GM19395 (cell line): ENCODE measurements around the gene CD7.

Experiments used
- ATAC-seq: cut with Tn5 transposase; IDR thresholded peaks from one replicate; pipeline ENCODE4 v1.9.1; 2021; ENCODE audit warnings: mild to moderate bottlenecking, moderate library complexity; ENCODE audit not compliant: unreplicated experiment

CD7 gene

DNA sequence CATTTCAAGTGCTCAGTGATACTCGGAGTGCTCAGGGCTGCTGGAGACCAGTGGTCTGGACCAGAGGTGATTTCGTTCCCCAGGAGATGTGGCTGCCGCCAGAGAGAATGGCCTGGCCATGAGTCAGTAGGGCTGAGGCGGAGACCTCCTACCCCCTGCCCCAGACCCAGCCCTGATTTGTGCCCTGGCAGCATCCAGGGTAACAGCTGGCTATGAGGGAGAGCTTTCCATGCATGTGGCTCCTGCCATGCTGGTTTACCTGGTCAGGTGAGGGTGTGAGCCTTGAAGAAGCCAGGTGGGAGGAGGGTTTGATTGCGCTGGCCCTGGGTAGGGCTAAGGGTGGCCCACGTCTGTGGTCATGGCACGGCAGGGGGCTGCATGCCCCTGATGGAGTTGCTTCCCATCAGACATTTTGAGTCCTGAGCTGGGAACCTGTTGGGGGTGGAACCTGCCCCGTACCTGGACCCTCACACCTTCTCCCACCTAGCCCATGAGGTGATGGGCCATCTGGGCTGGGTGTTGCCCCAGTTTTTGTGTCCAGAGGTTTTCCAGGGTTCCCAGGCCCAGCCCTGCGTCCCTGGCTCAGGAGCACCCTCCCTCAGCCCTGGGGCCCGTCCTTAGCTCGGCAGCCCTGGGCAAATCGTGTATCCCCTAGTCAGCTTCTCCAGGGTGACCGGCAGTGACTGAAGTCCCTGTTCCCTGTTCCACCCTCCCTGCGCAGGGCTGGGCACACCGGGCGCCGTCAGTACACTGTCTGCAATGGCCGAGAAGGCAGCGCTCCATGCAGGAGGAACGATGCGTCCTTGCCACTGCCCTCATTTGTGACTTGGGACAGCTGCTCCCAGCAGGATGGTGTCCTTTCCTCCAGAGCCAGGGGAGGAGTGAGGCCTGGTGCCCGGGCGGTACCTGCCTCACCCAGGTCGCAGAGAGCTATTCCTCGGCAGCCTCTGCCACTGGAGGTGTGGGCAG is 34.9 kb downstream of the CD7 start:
- ATAC-seq = no peak

DNA sequence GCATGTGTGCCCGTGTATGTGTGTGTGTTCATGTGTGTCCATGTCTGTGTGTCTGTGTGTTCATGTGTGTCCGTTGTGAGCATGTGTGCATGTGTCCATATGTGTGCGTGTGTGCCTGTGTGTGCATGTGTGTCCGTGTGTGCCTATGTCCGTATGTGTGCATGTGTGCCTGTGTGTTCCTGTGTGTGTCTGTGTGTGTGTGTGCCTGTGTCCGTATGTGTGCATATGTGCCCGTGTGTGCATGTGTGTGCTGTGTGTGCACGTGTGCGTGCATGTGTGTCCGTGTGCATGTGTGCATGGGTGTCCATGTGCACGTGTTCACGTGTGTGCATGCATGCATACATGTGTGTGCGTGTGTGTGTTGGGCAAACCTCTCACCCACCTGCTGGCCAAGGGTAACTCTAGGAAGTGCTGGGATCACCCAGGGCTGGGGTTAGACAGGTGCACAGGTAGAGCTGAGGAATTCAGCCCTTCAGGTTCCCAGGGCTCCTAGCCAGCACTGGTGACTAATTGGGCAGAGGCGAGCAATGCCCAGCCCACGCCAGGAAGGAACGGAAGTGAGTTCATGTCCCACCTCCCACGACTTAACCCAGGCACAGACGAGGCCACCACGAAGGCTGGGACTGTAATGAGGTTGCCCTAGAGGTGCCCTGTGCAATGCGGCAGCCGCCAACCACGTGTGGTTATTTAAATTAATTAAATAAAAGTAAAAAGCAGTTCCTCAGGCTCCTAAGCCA is 35.7 kb downstream of the CD7 start:
- no peak for ATAC-seq

DNA sequence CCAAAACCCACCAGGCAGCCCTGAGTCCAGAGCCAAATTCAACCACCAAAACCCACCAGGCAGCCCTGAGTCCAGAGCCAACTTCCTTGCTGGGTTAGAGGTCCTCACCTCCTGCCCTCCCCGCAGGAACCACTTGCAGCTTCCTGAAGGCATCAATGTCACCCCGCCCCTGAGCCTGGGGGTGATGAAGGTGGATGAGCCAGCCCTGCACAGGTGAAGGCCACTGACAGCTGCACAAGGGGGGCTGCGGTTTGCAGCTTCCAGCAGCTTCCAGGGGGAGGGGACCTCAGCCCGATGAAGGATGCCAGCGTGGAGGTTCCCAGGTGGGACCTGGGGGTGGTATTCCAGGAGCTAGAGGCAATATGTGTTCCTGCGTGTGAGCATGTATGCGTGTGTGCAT is 36.3 kb downstream of the CD7 start:
- no peak for ATAC-seq

DNA sequence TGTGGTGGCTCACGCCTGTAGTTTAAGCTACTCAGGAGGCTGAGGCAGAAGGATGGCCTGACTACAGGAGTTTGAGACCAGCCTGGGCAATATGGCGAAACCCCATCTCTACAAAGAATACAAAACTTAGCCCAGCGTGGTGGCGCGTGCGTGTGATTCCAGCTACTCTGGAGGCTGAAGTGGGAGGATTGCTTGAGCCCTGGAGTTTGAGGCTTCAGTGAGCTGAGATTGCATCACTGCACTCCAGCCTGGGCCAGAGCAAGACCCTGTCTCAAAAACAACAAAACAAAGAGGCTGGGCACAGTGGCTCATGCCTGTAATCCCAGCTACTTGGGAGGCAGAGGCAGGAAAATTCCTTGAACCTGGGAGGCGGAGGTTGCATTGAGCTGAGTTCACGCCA is 36.9 kb downstream of the CD7 start:
- no peak for ATAC-seq

DNA sequence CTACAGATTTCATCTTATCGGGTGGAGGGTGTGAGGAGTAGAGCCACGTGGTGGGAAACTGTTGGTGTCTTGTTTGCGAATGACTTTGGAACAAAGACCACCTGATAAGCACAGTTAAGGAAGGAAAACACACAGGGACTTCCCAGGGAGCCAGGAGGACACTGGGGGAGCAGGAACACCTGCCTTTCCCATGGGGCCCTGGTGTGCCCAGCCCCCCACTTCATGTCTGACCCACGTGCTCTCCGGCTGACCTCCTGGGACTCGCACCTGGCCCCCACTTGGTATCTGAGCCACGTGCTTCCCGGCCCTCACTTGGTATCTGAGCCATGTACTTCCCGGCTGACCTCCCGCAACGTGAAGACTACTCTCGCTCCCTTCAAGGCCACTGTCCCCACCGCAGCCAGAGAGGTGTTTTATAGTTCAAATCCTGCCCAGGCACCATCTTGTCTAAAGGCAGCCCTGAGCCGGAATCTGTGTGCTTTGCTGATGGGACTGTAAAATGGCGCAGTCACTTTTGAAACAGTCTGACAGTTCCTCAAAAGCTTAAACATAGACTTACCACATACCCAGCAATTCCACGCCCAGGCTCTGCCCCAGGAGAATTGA is 38.5 kb downstream of the CD7 start:
- ATAC-seq = no peak

DNA sequence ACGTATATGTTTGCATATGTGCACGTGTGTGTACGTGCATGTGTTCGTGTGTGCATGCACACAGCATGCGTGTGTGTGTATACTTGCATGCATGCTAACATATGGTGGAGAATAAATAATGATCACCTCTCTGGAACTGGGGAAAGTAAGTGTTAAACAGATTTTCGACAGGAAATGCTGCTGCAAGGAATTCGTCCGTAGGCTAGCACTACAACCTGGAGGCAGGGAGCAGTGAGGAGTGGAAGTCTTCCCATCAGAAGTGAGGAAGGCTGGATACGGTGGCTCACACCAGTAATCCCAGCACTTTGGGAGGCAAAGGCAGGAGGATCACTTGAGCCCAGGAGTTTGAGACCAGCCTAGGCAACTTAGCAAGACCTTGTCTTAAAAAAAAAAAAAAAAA is 39.1 kb downstream of the CD7 start:
- no peak for ATAC-seq

DNA sequence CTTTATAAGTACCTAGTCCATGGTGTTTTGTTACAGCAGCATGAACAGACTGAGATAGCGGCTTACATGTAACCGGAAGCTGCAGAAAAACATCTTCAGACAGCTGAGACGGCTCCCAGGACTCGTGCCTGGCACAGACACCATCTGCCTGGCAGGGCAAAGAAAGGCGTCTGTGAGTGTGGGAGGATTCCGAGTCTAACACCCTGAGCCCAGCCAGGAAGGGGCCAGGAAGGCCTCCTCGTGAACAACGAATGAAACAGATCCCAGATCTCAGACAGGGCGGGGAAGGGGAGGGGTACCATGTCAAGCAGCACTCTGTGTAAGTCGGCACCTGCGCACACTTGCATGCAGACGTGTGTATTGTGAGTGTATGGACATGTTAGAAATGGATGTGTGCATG is 39.6 kb downstream of the CD7 start:
- ATAC-seq = no peak

DNA sequence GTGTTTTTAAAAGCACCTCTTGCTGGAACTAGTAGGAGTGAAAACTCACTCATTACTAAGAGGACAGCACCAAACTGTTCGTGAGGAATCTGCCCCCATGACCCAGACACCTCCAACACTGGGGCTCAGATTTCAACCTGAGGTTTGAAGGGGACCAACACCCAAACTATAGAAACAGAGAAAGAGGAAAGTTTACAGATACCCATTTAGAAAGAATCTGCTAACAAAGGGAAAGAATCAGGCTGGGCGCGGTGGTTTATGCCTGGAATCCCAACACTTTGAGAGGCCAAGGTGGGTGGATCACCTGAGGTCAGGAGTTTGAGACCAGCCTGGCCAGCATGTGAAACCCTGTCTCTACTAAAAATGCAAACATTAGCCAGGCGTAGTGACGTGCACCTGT is 40.5 kb downstream of the CD7 start:
- ATAC-seq = no peak

DNA sequence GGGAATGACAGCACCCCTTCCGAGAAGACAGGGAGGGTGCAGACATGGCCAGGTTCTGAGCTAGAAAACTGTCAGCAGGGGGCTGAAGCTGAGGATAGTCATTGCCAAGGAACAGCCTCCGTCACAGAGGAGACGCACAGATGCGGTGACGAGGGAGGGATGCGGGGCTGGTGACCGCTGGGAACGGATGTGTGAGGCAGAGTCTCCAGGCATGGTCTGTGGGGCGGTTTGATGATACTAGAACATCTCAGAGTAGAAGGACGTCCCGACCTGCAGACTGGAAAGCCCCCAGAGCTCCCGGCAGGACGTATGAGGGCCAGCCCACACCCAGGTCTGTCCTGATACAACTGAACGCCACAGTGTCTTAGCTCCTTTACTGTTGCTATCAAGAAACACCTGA is 42.1 kb downstream of the CD7 start:
- no peak for ATAC-seq

DNA sequence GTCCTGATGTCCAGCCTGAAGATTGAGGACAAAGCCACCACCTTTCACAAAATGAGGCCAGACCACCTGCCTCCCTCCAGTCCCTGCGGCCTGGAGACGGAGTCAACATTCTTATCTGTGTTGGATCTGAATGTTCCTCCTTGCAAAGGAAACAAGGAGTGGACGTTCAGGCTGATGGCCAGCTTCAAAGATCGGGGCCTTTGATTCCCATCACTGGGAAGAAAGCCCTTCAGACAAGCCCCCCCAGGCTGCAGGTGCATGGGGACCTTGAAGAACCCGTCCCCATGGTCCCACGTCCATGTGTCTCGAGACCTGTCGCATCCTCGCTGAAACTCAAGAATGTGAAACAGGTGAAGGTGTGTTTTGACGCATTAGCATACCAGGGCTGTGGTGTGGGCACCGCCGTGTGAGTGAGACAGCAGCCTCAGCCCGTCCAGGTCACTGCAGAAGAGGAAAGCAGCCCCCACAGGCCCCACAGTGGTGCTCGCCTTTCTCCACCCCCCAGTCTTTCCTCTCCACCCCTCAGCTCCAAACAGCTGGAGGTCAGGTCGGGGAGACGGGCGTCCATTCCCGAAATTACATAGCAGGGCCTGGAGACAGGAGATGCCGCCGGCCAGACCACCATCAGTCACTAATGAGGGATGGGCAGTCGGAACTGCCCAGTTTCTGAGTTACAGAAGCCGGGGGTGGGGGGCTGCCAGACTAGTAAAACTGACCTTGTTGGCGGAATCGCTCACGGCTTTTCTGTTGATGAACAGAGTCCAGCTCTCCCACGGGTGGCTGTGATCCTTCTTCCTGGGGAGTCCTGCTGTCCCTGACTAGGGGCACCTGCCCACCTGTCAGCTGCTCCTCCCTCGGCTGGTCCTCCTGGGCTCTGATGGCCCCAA is 43.0 kb downstream of the CD7 start:
- no peak for ATAC-seq

DNA sequence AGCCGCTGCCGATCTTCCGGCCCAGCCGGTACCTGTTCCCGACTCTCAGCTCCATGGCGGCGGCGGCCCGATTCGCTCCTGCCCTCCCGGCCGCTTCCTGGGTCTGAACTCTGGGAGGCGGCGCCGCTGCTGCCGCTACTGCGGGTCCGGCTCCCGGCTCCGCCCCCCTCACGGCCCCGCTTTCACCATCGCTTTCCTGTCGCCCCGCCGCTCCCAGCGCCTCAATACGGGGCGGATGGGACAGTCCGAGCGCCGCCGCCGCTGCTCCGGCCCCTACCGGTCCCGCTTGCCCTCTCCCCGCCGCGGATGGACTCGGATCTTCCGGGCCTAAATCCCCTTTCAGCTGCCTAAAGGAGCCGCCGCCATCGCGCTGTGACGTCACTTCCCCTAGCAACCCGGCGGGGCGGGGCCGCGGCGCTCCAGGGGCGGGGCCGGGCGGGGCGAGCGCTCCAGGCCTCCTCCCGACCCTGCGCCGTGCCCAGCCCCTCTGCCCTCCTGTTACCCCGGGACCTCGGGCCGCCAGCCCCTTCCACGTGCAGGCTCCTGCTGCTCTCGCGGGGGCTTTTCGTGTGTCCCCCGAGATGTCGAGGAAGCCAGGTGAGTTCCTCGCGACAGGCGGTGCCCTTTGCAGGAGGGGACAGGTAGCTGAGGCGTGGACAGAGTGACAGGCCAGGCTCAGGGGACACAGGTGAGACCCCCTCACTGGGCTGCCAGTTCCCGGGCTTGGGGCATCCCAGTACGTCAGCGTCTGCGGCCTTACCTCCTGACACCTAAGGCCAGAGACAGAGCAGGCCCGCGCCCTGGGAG is 43.9 kb downstream of the CD7 start, which contains the start of gene CSNK1D:
Gene CSNK1D (minus strand): TSS at position 374 of the 807 bp plus-strand sequence. CDS start 319 bp downstream, at position 55.
- ATAC-seq = peak; percentile 79

DNA sequence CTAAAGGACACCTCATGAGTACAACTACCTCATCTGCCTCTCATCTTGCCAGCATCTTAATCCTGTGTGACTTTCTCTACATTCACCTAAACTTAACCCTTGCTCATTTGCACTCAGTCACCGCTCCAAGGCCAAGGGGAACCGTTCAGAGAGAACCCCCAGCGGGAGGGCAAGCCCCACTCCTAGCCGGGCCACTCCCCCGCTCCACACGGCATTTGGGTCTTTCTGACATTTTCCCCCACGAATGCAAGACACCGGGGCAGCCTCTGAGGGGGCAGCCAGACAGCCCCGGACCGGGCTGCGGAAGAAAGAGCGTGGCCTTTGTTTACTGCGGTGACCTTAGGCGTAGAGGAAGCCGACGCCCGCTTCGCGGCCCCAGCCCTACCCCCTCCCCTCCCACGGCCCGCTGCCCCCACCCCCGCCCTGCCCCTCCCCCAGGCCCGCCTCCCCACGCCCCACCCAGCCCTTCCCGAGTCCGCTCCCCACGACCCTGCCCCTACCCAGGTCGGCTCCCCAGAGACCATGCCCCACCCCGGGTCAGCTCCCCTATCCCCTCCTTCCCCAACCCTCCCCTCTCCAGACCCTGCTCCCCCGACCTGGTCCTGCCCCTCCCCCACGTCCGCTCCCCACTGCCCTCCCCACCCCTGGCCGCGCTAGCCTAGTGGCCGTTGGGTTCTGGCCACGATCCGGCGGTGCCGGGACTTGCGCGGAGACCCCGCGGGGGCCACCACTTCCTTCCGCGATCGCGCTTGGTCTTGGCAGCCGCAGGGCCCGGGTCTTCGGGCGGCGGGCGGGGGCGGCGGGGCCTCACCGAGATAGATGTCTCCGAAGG is 44.7 kb downstream of the CD7 start:
- peak; percentile 8 for ATAC-seq

DNA sequence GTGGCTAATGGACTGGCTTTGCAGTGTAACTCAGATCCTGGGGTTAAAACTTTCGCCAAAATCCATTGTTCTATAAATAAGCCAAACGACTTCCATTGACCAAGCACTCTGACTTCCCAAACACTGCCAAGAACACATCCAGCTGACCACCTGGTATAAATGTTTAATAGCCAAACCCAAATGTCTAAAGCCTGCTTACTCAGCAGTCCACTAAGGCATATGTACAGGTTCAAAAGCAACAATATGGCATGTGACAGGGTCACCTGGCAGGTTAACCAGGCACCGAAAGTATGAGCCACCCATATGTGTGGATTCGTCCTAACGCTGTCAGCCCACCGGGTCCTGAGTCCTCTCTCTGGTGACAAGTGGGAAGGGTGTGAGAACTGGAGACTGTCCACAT is 46.0 kb downstream of the CD7 start:
- ATAC-seq = no peak

DNA sequence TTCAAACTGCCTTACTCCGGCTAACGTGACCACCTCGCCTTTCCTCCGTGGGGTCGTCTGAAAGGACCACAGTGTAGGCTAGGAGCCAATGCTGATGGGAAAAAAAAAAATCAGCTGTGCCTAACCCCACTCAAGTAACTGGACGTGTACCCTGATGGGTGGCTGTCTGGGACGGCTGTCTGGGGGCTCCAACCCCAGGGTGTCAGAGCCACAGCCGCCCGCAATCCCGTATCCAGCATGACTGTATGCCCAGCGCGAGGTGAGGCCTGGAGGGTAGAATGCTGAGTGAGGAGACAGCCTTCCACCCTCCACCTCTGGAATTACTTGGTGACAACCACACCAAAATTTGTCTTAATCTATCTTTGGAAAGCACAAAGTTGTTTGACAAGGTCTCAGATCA is 46.8 kb downstream of the CD7 start:
- ATAC-seq = no peak

DNA sequence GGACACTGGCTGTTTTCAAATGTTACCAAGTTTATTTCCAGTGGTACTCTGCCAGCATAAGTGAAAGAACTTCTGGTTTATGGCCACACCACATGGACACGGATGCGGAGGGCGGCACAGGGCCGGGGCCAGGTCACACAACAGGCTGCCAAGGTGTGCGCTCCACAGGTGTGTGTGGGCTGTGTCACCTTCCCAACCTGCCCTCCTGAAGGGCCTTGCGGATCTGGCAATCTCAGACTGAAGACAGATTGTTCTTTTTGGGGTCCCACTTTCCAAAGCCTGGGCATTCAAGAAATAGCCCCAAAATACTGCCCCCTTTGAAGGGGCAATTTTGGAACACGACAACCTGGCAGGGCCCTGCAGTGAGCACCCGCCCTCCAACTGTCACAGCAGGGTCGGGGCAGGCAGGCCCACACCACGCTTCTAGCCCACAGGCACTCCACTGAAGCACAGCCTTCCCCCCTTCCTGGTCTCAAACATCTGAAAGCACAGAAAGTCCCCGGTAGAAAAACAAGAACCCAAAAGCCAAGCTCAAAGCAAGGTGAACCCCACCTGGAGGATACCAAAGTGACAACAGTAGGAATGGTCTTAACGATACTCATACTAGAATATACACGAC is 47.4 kb downstream of the CD7 start:
- no peak for ATAC-seq

DNA sequence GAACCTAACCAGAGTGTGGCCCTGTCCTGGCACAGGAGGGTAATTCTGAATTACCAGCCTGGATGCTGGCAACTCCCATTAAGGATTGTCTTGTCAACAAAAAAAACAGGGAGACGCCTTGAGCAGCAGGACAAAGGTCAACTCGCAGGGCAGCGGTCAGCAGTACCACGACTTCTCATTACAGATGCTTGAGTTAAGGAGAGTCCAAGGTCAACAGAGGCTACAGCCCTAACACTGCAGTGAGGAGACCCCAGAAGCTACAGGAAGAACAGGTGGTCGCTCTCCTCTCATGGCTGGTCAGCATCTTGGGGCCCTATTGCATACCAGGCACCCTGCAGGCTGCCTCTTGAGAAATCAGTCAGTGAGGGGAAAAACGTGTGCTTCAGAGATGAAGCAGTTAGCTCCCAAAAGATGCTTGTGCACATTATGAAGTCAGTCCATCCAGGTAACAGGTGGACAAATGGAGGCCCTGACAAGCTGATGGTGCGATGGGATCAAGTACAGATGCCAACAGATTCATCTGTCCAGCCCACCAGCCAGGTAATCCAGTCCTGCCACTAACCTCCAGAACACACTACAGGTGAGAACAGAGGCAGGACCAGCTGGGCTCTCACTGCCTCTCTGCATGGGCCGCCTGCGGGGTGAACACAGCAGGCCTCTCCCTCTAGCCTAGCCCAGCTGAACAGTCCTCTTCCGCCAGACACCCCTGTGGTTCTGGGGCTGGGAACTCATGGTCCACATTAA is 48.1 kb downstream of the CD7 start:
- ATAC-seq = no peak

DNA sequence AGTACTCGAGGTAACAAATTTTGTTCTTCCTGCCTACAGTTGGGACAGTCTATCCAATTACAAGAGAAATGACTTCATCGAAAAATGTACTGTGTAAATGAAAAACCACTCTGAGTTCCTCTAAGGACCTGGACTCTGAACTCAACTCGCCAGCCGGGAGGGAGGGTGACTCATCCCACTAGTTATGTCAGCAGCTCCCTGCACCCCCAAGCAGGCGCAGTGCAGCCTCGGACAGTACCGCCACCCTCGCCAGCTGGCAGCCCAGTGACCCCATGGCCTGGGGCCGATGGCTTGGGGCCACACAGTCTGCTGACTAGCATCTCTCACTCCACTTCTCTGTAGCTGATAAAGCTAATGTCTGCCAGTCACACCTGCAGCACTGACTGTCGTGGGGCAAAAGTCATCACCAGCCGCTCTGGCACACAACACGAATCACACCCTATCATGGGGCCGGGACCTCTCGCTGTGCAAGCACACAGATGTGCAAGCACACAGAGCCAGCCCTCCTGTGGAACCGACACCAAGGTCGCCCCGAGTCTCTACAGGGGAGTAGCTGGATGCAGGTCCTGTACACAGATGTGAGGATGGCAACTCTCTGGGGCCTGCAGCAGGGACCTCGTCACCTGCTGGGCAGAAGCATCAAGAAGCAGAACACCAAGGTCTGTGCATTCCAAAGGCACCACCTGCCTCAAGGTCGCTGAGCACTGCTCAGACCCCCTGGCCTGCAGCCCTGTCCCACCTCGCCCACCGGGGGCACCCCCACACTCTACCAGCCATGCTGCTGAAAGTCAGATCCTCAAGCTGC is 49.6 kb downstream of the CD7 start:
- no peak for ATAC-seq
